K562 (cell line): ENCODE results near the gene CCDC141.

Experiments used
- AFF1 ChIP-seq, 2 experiments: fragments of 450-650 bp; IDR thresholded peaks; 2 replicates each; pipeline ENCODE4 v1.6.1; 2018; ENCODE audit warnings: mild to moderate bottlenecking in 2 of 2, low read depth in 1 of 2; ENCODE audit not compliant: partially characterized antibody in 2 of 2
- CTCF ChIP-seq, 3 experiments: IDR thresholded peaks in 2 of 3; conservative IDR thresholded peaks in 1 of 3; 2 replicates each; pipeline ENCODE4 v1.5.1; 2011 to 2012; ENCODE audit warnings: low read length in 3 of 3, mild to moderate bottlenecking in 3 of 3, control low read depth in 2 of 3, improper control_type of control experiment in 1 of 3, inconsistent platforms in 1 of 3, low read depth in 1 of 3, mixed read lengths in 1 of 3, moderate library complexity in 1 of 3; ENCODE audit not compliant: insufficient read depth in 2 of 3
- EGR1 ChIP-seq: fragments of 450-650 bp; conservative IDR thresholded peaks from 2 replicates; pipeline ENCODE4 v1.6.1; 2017; ENCODE audit warnings: mild to moderate bottlenecking
- EP300 ChIP-seq: IDR thresholded peaks from 2 replicates; pipeline ENCODE4 v1.6.1; 2012; ENCODE audit warnings: low read length, improper control_type of control experiment
- FOXP1 ChIP-seq: sonication (generic); formaldehyde crosslinking; IDR thresholded peaks from 2 replicates; pipeline ENCODE4 v1.8.0; 2022; ENCODE audit warnings: mild to moderate bottlenecking, missing genetic modification reagents
- NFE2L1 ChIP-seq: fragments of 450-650 bp; IDR thresholded peaks from 2 replicates; pipeline ENCODE4 v1.6.1; 2016; ENCODE audit warnings: missing genetic modification characterization, low read depth, mild to moderate bottlenecking, missing compliant biosample characterization, moderate library complexity, borderline replicate concordance
- PATZ1 ChIP-seq: fragments of 250-450 bp; sonication (Bioruptor Pico); IDR thresholded peaks from 2 replicates; pipeline ENCODE4 v1.5.0; 2020; ENCODE audit warnings: mild to moderate bottlenecking, borderline replicate concordance
- RBFOX2 ChIP-seq: fragments of 200-400 bp; formaldehyde crosslinking; IDR thresholded peaks from 2 replicates; pipeline ENCODE4 v1.6.1; 2017; ENCODE audit warnings: low read depth, mild to moderate bottlenecking, low read length, moderate library complexity
- SIRT6 ChIP-seq: IDR thresholded peaks from one replicate; pipeline ENCODE4 v1.6.1; 2012; ENCODE audit warnings: low read depth, mild to moderate bottlenecking, control low read depth, inconsistent platforms, low read length, moderate library complexity
- SMC3 ChIP-seq: conservative IDR thresholded peaks from 2 replicates; pipeline ENCODE4 v1.6.1; 2011; ENCODE audit warnings: low read depth, low read length, improper control_type of control experiment; ENCODE audit not compliant: insufficient read depth
- ZNF354B ChIP-seq: fragments of 250-450 bp; sonication (Bioruptor Pico); IDR thresholded peaks from 2 replicates; pipeline ENCODE4 v1.4.0; 2020

- no peak for TF ChIP-seq AFF1 (IDR thresholded peaks at IDR 0.05; ENCODE audit: low read depth in 1 of 2, partially characterized antibody in 2 of 2)
- no peak for TF ChIP-seq NFE2L1 (tag)
- TF ChIP-seq EGR1 = no peak
- TF ChIP-seq CTCF (IDR thresholded peaks at IDR 0.05 in 2 of 3, conservative IDR thresholded peaks at IDR 0.05 in 1 of 3; ENCODE audit: insufficient read depth in 2 of 3, low read depth in 1 of 3, low read length in 3 of 3) = no peak
- TF ChIP-seq SMC3 = no peak
- TF ChIP-seq ZNF354B (CRISPR knock-in tag) = no peak
- TF ChIP-seq PATZ1 (CRISPR knock-in tag) = no peak
- no peak for TF ChIP-seq RBFOX2
- no peak for TF ChIP-seq FOXP1 (CRISPR knock-in tag)
- no peak for TF ChIP-seq SIRT6
- no peak for TF ChIP-seq EP300
Observed at GRCh38 chr2:179044500-179044899, 5.4 kb downstream of the CCDC141 start.
